ENCODE data around the gene ANKAR.
A peak's percentile ranks its signal among the peaks of the same experiment; 100 is the strongest.
"Not testable (repeated sequence)": the region's sequence is repeated elsewhere in the genome, so short reads cannot be mapped to it uniquely, and the experiment has no call there.

The ANKAR gene

DNA sequence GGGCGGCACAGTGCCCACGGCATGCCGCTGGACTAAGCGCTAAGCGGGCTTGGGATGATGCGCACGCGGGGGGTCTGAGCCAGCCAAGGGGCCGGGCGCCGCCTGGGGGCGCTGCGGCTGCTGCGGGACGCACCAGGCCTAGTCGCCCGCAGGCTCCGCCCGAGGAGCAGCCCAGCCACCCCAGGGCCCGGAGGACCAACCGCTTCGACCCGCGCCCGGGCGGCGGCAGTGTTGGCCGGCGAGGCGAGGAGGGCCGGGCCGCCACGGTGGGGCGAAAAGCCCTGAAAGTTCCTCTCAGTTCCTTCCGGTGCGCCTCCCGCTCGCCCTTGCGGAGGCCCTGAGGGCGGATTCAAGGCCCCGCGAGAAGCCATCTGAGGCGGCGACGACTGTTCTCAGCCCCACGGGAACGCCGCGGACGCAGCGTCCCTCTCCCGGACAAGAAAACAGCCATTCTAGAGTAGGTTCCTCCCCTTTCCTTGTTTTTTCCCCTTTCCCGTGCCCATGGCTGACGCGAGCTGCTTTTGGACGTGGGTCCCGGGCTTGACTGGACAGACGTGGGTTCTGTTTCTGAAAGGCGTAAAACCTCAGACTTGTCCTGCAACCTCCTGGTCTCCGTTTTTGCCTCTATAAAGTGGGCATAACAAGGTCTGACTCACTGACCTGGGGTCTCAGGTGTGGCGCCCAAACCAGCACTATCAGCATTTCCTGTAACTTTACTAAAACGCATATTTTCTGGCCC, at the start of gene ANKAR:
TSS of gene ANKAR (plus strand) at position 297 of the 739 bp plus-strand sequence. CDS start 1,821 bp downstream, outside the sequence.
- peak; percentile 48 to 76 (median 55) for DNase-seq (ENCODE audit: low read depth in 3 of 3, low spot score in 1 of 3)

DNA sequence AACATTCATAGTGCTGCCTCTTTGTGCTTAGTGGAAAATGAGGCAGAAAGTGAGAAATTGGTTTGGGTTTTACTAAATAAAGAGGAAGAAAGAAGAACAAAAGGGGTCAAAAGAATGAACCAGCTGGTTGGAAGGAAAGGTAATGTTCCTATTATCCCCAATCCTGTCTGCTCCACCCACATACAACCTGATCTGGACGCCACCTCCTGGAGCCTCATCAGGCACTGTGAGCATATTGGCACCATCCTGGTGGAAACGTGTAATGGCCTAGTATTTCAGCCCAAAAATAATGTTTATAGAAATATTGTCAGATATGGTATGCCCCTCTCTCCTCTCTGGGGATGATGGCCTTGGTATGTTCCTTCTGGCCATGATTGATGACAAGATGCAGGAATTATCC, 48.8 kb upstream of the ANKAR start:
- no peak for DNase-seq (ENCODE audit: low read depth in 3 of 3, low spot score in 1 of 3)

DNA sequence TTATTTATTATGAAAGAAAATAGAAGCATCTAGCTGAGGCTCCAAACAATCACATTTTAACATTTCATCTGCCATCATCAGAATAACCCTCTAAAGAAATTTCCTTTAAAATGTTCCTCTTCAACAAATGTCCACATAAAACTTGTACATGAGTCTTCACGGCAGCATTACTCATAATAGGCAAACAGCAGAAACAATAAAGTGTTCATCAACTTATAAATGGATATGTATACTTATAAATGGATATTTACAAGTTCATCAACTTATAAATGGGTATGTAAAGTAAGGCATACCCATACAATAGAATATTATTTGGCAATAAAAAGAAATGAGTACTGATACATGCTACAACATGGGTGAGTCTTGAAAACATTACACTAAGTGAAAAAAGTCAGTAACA, 46.7 kb upstream of the ANKAR start:
- DNase-seq (ENCODE audit: low read depth in 3 of 3, low spot score in 1 of 3): no peak

DNA sequence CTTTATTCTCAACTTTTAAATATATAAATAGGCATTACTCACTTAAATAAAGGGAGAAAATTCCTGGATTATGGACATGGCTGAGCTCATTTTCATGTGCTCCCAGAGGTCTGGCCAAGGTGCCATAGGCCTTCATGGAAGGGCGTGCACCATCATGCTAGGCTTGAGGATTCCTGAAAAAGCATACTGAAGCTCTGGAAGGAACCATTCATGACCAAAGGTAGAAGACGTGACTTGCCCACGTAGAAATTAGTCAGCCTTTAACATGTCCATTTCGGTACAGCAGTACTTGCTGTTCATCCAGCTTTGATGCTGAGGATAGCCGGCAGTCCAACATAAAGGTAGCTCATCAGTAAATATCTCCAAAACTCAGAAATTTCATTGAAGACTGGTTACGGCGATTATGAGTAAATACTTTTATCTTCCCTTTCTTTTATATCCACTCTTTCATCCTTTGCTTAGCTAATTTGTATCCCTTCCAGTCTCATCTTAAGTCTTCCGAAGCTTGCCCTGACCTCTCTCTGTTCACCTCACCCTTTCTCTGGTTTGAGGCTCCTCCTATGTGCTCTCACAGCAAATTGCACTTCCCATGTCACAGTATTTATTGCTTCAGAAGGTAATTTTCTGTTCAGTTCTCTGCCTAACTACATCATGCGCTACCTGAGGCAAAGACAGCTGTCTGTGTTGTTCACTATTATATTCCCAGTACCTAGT, 45.5 kb upstream of the ANKAR start:
- no peak for DNase-seq (ENCODE audit: low read depth in 3 of 3, low spot score in 1 of 3)

GRCh38 chr2:189629531-189630453, 44.7 kb upstream of the ANKAR start:
- DNase-seq (ENCODE audit: low read depth in 3 of 3, low spot score in 1 of 3): no peak

DNA sequence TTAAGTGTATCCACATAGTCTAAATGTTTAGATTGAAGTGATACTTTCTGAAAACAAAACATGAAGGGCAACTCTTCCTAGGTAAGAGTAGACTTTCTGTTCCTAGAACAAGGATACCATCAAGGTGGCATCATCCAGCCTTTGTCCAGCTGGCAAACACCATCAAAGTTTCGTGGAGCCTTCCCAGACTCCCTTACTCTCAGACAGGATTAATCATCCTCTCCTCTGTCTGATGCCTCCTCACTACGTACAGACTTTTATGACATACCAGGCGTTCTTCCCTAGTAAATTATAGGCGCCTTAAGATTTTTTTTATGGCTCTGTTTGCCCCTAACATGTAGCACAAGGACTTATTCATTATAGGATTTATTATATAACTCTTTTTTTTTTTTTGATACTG, 42.6 kb upstream of the ANKAR start:
- DNase-seq (ENCODE audit: low read depth in 3 of 3, low spot score in 1 of 3): no peak

DNA sequence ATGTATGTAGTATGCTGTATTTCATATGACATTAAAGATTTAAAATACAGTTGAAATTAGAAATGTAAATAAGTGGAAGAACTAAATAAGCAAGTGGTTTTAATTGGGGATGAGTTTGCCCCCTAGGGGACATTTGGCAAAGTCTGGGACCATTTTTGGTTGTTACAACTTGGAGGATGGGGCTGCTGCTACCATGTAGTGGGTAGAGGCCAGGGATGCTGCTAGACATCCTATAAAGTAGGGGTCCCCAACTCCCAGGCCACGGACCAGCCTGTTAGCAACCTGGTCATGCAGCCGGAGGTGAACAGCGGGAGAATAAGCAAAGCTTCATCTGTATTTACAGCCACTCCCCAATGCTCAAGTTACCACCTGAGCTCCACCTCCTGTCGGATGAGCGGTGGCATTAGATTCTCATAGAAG, 41.1 kb upstream of the ANKAR start:
- no peak for DNase-seq (ENCODE audit: low read depth in 3 of 3, low spot score in 1 of 3)

GRCh38 chr2:189635353-189635752, 39.1 kb upstream of the ANKAR start:
- no peak for DNase-seq (ENCODE audit: low read depth in 3 of 3, low spot score in 1 of 3)

DNA sequence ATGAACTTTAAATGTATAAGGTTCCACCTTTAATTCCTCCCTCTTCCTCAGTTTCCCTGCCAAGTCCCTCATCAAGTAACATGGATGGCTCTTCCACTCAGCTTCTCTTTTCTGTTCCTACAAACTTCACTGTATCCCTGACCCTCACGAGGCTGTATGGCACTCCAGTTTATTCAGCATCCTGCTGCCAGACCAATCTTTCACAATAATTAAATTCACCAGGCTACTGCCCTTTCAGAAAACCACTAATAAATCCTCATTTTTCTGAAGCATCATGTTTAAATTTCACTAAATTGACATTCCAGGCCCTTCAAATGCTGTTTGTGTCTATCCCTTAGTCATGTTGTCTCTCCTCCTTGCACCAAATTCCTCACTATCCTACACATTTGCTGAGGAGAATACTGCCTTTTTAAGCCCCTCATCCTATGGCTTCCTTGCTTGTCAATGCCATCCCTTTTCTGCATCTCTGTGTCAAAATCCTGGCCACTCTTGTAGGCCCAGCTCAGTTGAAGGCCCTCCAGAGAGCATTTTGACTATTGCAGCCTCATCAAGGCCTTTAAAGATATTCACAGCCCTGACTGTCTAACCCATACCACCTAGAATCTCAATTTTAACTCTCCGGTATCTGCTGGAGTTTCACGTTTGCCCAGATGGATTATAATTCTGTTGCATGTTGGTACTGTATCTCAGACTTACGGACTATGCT, 36.0 kb upstream of the ANKAR start:
- no peak for DNase-seq (ENCODE audit: low read depth in 3 of 3, low spot score in 1 of 3)

DNA sequence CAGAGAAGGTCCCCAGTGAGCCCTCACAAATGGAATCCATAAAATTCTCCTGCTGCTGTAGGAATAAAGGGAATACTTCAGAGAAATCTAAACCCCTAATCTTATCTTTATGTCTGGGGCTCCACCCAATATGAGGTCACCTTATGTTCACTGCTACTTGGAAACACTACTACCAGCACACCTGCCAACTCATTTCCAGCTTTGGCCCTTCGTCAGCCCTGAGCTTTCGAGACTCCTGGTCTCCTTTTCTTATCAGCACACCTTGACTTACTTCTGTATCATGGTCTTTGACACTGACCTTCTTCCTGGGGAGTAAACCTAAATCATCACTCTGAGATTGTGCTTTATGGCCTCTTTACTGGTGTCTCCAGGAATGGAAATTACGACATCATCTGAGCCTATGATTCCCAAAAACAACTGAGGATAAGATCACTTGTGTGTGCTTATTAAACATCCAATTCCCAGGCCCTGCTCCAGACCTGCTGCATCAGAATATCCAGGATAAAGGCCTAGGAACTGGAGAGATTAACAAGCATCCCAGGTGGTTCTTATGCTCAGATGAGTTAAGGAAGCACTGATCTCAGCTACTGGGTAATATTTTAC, 35.4 kb upstream of the ANKAR start:
- DNase-seq (ENCODE audit: low read depth in 3 of 3, low spot score in 1 of 3): no peak

DNA sequence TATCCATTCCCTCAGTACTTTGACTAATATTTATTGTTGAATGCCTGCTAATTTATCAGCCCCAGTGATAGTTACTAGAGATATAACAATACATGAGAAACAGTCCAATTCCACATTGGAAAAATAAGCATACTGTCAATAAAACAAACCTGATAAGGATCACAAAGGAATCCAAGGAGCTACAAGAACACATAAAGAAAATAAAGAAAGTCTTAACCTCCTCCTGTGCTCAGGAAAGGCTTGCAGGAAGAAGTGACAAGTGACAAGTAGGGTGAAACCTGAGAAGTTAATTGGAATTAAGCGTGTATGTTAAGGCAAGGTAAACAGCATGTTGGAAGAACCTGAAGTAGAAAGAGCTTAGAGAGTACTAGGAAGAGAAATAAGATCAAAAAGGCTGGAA, 33.5 kb upstream of the ANKAR start:
- DNase-seq (ENCODE audit: low read depth in 3 of 3, low spot score in 1 of 3): no peak

DNA sequence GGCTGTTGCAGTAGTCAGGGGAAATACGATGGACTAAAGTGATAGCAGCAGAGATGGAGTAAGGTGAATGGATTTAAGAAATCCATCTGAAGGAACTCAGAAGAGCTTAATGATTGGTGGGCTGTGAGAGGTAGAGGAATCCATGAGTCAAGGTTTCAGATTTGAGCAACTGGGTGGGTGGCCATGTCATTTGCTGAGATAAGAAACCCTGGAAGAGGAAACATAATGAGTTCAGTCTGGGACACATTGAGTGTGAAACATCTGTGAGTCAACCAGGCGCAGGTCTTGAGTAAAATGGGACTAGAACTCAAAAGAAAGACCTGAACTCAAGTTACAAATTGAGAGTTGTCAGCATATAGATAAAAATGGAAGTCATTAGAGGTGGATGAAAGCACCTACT, 32.9 kb upstream of the ANKAR start:
- DNase-seq (ENCODE audit: low read depth in 3 of 3, low spot score in 1 of 3): no peak

DNA sequence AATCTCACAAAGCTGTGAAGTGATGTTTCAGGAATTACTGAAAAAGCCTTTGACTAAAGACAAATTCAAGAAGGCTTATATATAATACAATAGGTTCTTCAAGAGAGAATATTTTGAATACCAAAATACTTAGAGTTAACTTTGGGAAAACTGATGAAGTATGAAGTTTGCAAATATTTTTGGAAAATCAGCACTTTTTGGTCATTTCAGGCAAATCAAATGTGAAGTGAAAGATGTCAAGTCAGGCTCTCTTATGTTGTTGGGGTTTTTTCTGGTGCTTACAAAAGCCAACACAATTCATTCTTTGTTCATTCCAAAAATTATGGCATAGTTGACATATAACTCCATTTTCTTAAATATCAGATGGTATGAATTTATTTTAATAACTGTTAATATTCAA, 27.9 kb upstream of the ANKAR start:
- no peak for DNase-seq (ENCODE audit: low read depth in 3 of 3, low spot score in 1 of 3)

DNA sequence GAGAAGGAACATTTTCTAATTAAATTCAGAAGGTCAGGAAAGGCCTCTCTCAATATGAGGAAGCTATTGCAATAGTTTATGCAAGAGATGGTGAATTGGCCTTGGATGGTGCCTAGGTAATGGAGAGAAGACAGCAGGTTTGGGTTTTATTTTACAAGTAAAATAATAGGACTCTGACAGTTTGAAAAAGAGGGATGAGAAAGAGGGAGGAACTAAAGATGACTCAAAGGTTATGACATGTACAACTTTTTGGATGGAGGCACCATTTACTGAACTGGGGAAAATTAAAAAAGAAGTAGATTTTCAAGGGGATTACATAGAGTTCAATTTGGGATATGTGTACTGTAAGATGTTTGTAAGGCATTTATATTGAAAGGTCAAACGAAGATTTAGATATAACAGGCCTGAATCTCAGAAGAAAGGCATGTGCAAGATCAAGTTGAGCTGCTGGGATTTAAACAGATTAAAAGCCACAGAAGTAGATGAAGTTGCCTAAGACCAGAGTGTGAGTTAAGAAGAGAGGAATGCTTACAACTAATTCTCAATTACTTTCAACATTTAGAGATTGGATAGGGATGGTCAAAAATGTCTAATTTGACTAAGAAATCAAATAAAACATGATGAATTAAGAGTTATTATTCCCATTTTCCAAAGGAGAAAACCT, 25.5 kb upstream of the ANKAR start:
- DNase-seq (ENCODE audit: low read depth in 3 of 3, low spot score in 1 of 3): no peak

GRCh38 chr2:189651284-189651683, 23.2 kb upstream of the ANKAR start:
- DNase-seq (ENCODE audit: low read depth in 3 of 3, low spot score in 1 of 3): no peak

DNA sequence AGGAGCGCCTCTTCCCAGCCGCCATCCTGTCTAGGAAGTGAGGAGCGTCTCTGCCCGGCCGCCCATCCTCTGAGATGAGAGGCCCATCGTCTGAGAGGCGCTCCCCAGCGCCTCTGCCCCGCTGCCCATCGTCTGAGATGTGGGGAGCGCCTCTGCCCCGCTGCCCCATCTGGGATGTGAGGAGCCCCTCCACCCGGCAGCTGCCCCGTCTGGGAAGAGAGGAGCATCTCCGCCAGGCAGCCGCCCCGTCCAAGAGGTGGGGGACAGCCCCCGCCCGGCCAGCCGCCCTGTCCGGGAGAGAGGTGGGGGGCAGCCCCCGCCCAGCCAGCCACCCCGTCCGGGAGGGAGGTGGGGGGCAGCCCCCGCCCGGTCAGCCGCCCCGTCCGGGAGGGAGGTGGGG, 21.0 kb upstream of the ANKAR start:
- DNase-seq (ENCODE audit: low read depth in 3 of 3, low spot score in 1 of 3): not testable (repeated sequence)

GRCh38 chr2:189654641-189655040, 19.8 kb upstream of the ANKAR start:
- no peak for DNase-seq (ENCODE audit: low read depth in 3 of 3, low spot score in 1 of 3)

- no peak for DNase-seq (ENCODE audit: low read depth in 3 of 3, low spot score in 1 of 3)
Observed at GRCh38 chr2:189657867-189658266, 16.6 kb upstream of the ANKAR start.

DNA sequence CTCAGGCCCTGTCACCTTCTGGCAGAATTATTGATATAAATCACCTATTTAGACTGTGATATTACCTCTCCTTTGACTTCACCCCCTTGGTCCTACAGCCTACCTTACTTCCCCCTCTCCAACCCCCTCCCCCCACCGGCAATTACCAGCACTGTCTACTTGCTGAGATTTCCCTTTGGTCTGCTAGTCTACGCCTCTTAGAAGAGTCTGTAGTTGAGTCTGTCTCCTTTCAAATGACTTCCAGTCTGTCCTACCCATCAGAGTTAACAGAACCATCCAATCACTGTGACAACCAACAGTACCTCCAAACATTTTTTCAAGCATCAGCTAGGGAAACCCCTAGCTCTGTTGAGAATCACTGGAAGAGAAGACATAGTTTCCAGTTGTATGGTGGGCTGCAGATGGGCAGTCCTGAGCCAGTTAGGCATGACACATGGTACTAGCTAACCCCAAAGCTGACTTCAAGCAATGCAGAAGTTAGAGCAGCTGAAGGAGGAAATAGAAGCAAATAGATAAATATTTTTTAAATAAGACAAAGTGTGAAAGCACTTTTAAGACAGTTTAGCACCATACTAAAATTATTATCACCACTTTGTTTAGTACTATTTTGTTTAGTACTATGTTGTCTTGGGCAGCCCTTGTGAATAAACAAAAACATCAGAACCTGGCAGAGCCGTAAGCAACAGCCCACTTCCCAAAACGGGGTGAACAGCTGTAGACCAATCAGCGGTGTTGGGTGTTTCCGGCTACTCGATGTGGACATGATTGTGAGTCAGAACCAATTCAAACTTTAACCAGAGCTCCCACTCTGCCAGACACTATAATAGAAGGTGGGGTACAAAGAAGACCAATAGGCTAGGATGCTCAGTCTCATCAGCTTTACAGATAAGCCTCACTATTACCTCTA, 15.9 kb upstream of the ANKAR start:
- no peak for DNase-seq (ENCODE audit: low read depth in 3 of 3, low spot score in 1 of 3)

Data from stimulated activated CD4-positive, alpha-beta T cell treated with anti-CD3 and anti-CD28 coated beads, TNF-alpha, amount 100 ng/mL, for 1 hour (primary cell).